HepG2 (cell line): ENCODE results near the gene CD151. TPM values are rescaled to one million over a fixed set of nuclear protein-coding genes. Genes with fewer than 3 reads are reported as not detected.

Experiments
- ARNT ChIP-seq: fragments of 450-650 bp; IDR thresholded peaks from 2 replicates; pipeline ENCODE4 v1.6.1; 2017
- CREB3 ChIP-seq: sonication (generic); formaldehyde crosslinking; IDR thresholded peaks from 2 replicates; pipeline ENCODE4 v1.5.0; 2020; ENCODE audit warnings: missing genetic modification reagents
- KLF11 ChIP-seq: IDR thresholded peaks from 2 replicates; pipeline ENCODE4 v1.6.1; 2016; ENCODE audit warnings: missing compliant biosample characterization
- SCMH1 ChIP-seq: sonication (generic); formaldehyde crosslinking; IDR thresholded peaks from 2 replicates; pipeline ENCODE4 v1.9.0; 2021; ENCODE audit warnings: missing genetic modification reagents, mild to moderate bottlenecking, borderline replicate concordance
- SNAPC5 ChIP-seq: sonication (generic); formaldehyde crosslinking; IDR thresholded peaks from 2 replicates; pipeline ENCODE4 v1.8.1; 2023; ENCODE audit warnings: mild to moderate bottlenecking, missing genetic modification reagents, borderline replicate concordance
- TBP ChIP-seq: sonication (generic); formaldehyde crosslinking; IDR thresholded peaks from 2 replicates; pipeline ENCODE4 v1.5.0; 2020; ENCODE audit warnings: missing genetic modification reagents
- ZBTB39 ChIP-seq: sonication (generic); formaldehyde crosslinking; IDR thresholded peaks from 2 replicates; pipeline ENCODE4 v1.5.0; 2020; ENCODE audit warnings: missing genetic modification reagents
- ZFAT ChIP-seq: sonication (generic); formaldehyde crosslinking; conservative IDR thresholded peaks from 2 replicates; pipeline ENCODE4 v1.8.1; 2023; ENCODE audit warnings: missing genetic modification reagents, inconsistent platforms
- ZFP41 ChIP-seq: sonication (generic); formaldehyde crosslinking; IDR thresholded peaks from 2 replicates; pipeline ENCODE4 v1.4.0; 2020; ENCODE audit warnings: mild to moderate bottlenecking, missing genetic modification reagents, borderline replicate concordance
- ZNF484 ChIP-seq: sonication (generic); formaldehyde crosslinking; IDR thresholded peaks from 2 replicates; pipeline ENCODE4 v1.5.1; 2020; ENCODE audit warnings: mild to moderate bottlenecking, low read depth, missing genetic modification reagents, borderline replicate concordance
- ZNF800 ChIP-seq: sonication (generic); formaldehyde crosslinking; IDR thresholded peaks from 2 replicates; pipeline ENCODE4 v1.4.0; 2020; ENCODE audit warnings: missing genetic modification reagents
- ZSCAN30 ChIP-seq: sonication (generic); formaldehyde crosslinking; IDR thresholded peaks from 2 replicates; pipeline ENCODE4 v1.5.0; 2020; ENCODE audit warnings: mild to moderate bottlenecking, missing genetic modification reagents
- polyA plus RNA-seq, 8 experiments: library from polyadenylated mRNA; depleted of rRNA in 3 of 8; stranded (reverse) in 7 of 8; unstranded in 1 of 8; fragments of >200 nt; fragmentation: Illumina TruSeq in 4 of 8; extraction: Trizol in 4 of 8; gene quantifications; 2 replicates each; pipeline versions ENCODE4 v1.2.1 to v1.2.3, GENCODE V29; 2011 to 2016; ENCODE audit warnings: low read depth in 4 of 8, missing spikeins in 1 of 8, mixed read lengths in 1 of 8; ENCODE audit not compliant: insufficient read depth in 1 of 8
- total RNA-seq, 5 experiments: library from RNA; depleted of rRNA; stranded (reverse); fragments of >200 nt; fragmentation: Illumina TruSeq; extraction: Trizol; gene quantifications; 2 replicates each; pipeline ENCODE4 v1.2.3, GENCODE V29; 2016; ENCODE audit warnings: low read depth in 1 of 5
- TF ChIP-seq, protein P1 (sequence below): sonication (generic); formaldehyde crosslinking; IDR thresholded peaks from 2 replicates; pipeline ENCODE4 v1.5.0; 2020; ENCODE audit warnings: mild to moderate bottlenecking, missing genetic modification reagents
- TF ChIP-seq, protein P2 (sequence below): sonication (generic); formaldehyde crosslinking; IDR thresholded peaks from 2 replicates; pipeline ENCODE4 v1.5.0; 2020; ENCODE audit warnings: mild to moderate bottlenecking, missing genetic modification reagents, borderline replicate concordance

CD151 gene
- total and polyA plus RNA-seq, 2 of the 13 experiments (the other 11 are each of a cell fraction or from before 2014, with no cell fraction given): 125 to 197 TPM

- TF ChIP-seq SCMH1 (no peak), ZNF800 (CRISPR knock-in tag) (no peak; the same call in 1 of the 2 replicates), ZFP41 (CRISPR knock-in tag) (no peak), ZFAT (CRISPR knock-in tag) (no peak; the same call in 1 of the 2 replicates), ZSCAN30 (CRISPR knock-in tag) (no peak), KLF11 (CRISPR knock-in tag) (no peak), ZNF484 (CRISPR knock-in tag) (no peak), SNAPC5 (CRISPR knock-in tag) (no peak), ZBTB39 (CRISPR knock-in tag) (no peak), ARNT (no peak), CREB3 (0 out of 2 replicates have a peak, but pooled peaks have one; percentile 23), TBP (CRISPR knock-in tag) (no peak)
- TF ChIP-seq, protein P1, sequence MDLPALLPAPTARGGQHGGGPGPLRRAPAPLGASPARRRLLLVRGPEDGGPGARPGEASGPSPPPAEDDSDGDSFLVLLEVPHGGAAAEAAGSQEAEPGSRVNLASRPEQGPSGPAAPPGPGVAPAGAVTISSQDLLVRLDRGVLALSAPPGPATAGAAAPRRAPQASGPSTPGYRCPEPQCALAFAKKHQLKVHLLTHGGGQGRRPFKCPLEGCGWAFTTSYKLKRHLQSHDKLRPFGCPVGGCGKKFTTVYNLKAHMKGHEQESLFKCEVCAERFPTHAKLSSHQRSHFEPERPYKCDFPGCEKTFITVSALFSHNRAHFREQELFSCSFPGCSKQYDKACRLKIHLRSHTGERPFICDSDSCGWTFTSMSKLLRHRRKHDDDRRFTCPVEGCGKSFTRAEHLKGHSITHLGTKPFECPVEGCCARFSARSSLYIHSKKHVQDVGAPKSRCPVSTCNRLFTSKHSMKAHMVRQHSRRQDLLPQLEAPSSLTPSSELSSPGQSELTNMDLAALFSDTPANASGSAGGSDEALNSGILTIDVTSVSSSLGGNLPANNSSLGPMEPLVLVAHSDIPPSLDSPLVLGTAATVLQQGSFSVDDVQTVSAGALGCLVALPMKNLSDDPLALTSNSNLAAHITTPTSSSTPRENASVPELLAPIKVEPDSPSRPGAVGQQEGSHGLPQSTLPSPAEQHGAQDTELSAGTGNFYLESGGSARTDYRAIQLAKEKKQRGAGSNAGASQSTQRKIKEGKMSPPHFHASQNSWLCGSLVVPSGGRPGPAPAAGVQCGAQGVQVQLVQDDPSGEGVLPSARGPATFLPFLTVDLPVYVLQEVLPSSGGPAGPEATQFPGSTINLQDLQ (CRISPR knock-in tag): peak; percentile 64; the same call in 1 of the 2 replicates
- TF ChIP-seq, protein P2, sequence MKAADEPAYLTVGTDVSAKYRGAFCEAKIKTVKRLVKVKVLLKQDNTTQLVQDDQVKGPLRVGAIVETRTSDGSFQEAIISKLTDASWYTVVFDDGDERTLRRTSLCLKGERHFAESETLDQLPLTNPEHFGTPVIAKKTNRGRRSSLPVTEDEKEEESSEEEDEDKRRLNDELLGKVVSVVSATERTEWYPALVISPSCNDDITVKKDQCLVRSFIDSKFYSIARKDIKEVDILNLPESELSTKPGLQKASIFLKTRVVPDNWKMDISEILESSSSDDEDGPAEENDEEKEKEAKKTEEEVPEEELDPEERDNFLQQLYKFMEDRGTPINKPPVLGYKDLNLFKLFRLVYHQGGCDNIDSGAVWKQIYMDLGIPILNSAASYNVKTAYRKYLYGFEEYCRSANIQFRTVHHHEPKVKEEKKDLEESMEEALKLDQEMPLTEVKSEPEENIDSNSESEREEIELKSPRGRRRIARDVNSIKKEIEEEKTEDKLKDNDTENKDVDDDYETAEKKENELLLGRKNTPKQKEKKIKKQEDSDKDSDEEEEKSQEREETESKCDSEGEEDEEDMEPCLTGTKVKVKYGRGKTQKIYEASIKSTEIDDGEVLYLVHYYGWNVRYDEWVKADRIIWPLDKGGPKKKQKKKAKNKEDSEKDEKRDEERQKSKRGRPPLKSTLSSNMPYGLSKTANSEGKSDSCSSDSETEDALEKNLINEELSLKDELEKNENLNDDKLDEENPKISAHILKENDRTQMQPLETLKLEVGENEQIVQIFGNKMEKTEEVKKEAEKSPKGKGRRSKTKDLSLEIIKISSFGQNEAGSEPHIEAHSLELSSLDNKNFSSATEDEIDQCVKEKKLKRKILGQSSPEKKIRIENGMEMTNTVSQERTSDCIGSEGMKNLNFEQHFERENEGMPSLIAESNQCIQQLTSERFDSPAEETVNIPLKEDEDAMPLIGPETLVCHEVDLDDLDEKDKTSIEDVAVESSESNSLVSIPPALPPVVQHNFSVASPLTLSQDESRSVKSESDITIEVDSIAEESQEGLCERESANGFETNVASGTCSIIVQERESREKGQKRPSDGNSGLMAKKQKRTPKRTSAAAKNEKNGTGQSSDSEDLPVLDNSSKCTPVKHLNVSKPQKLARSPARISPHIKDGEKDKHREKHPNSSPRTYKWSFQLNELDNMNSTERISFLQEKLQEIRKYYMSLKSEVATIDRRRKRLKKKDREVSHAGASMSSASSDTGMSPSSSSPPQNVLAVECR (CRISPR knock-in tag): peak; percentile 97
Observed at GRCh38 chr11:809287-810039, 23.3 kb upstream of the CD151 start, which contains the start of gene RPLP2 (continued).
